ENCODE data around the gene CBARP.

DNA sequence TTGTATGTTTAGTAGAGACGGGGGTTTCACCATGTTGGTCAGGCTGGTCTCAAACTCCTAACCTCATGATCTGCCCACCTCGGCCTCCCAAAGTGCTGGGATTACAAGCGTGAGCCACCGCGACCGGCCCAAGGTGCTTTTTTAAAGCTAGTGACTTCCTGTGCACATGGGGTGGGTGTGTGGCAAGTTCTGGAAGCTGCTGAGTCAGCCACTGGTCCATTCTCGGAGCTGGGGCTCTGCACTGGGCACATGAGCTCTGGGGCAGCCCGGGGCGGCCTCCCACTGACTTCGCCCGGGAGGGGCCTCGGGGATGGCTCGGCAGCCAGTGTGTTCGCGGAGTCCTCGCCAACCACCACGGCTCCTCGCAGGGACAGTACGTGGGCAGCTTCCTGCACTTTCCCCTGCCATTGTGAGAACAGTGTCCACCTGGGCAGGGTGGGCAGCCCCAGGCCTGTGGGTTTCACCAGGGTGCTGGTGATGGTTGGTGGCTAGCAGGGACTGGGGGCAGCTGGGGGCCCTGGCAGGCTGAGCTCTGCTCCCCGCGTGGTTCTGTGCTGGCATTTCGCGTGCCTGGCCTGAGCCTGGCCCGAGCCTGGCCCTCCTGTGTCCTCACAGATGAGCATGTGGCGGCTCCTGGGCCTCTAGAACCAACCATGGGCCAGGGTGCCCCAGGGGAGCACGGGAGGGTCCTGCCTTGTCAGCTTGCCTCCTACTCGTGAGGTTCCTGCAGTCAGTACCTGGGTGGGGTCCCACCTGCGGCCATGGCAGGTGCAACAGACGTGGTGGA lies 12.2 kb downstream of the CBARP start:
- TF ChIP-seq, protein P1, sequence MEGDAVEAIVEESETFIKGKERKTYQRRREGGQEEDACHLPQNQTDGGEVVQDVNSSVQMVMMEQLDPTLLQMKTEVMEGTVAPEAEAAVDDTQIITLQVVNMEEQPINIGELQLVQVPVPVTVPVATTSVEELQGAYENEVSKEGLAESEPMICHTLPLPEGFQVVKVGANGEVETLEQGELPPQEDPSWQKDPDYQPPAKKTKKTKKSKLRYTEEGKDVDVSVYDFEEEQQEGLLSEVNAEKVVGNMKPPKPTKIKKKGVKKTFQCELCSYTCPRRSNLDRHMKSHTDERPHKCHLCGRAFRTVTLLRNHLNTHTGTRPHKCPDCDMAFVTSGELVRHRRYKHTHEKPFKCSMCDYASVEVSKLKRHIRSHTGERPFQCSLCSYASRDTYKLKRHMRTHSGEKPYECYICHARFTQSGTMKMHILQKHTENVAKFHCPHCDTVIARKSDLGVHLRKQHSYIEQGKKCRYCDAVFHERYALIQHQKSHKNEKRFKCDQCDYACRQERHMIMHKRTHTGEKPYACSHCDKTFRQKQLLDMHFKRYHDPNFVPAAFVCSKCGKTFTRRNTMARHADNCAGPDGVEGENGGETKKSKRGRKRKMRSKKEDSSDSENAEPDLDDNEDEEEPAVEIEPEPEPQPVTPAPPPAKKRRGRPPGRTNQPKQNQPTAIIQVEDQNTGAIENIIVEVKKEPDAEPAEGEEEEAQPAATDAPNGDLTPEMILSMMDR (IDR thresholded peaks at IDR 0.05), result no peak
- TF ChIP-seq POLR2A (IDR thresholded peaks at IDR 0.05), result no peak
